ENCODE results near the gene KIAA0040. TPM values are rescaled to one million over a fixed set of nuclear protein-coding genes. Genes with fewer than 3 reads are reported as not detected.

KIAA0040 gene
- total and polyA plus RNA-seq, 4 donors: 4.6 to 12.0 (median 5.7) TPM

- no peak for DNase-seq (ENCODE audit: low spot score)
- H3K27ac ChIP-seq (ENCODE audit: low read depth in 1 of 2, low read length in 2 of 2): no peak overlapping the region
- peaks cover 5 to 37% (median 25%) of the 10 kb centered on the region in 4 donors for H3K4me1 ChIP-seq (ENCODE audit: control insufficient read depth in 4 of 4, insufficient read depth in 4 of 4, low read length in 3 of 4)
Measured at GRCh38 chr1:175129644-175129996, 63.0 kb downstream of the KIAA0040 start.

More at GRCh38 chr1:175129644-175129996, 63.0 kb downstream of the KIAA0040 start:
- Histone ChIP-seq H3K9me3 (ENCODE audit: control insufficient read depth in 4 of 4, low read length in 3 of 4) (no peaks in the 10 kb centered on the region), H3K27me3 (ENCODE audit: control insufficient read depth in 4 of 4, insufficient read depth in 4 of 4, low read length in 3 of 4) (no peaks in the 10 kb centered on the region), H3K9ac (ENCODE audit: low read depth in 1 of 2, low read length in 2 of 2) (no peak overlapping the region), H3K4me3 (ENCODE audit: low read depth in 1 of 3, low read length in 3 of 3) (no peak overlapping the region), H3K36me3 (ENCODE audit: control insufficient read depth in 4 of 4, insufficient read depth in 3 of 4, low read depth in 1 of 4, low read length in 3 of 4) (no peaks in the 10 kb centered on the region)
- TF ChIP-seq SP1 (IDR thresholded peaks at IDR 0.05): peak; percentile 72
- TF ChIP-seq TAF1 (conservative IDR thresholded peaks at IDR 0.05): no peak
- TF ChIP-seq NR2F2 (IDR thresholded peaks at IDR 0.05): no peak
- no peak for TF ChIP-seq YY1 (IDR thresholded peaks at IDR 0.05)
- TF ChIP-seq FOXA1 (IDR thresholded peaks at IDR 0.05): no peak
- TF ChIP-seq HNF4A (conservative IDR thresholded peaks at IDR 0.05): peak; percentile 99 to 100
- no peak for TF ChIP-seq CTCF (IDR thresholded peaks at IDR 0.05; ENCODE audit: low read depth, low read length, missing input control)
- TF ChIP-seq GABPA (IDR thresholded peaks at IDR 0.05 in 1 of 2, conservative IDR thresholded peaks at IDR 0.05 in 1 of 2): no peak
- TF ChIP-seq HNF4G (IDR thresholded peaks at IDR 0.05): peak; percentile 98
- TF ChIP-seq RXRA (IDR thresholded peaks at IDR 0.05): peak; percentile 90 to 94
- TF ChIP-seq RAD21 (IDR thresholded peaks at IDR 0.05): peak in 1 of 2 donors; percentile 19
- TF ChIP-seq MAX (IDR thresholded peaks at IDR 0.05): peak; percentile 15
- TF ChIP-seq, protein P1, sequence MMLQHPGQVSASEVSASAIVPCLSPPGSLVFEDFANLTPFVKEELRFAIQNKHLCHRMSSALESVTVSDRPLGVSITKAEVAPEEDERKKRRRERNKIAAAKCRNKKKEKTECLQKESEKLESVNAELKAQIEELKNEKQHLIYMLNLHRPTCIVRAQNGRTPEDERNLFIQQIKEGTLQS (IDR thresholded peaks at IDR 0.05): no peak
- TF ChIP-seq REST (IDR thresholded peaks at IDR 0.05): peak; percentile 38
- TF ChIP-seq EGR1 (IDR thresholded peaks at IDR 0.05; ENCODE audit: low read depth in 2 of 2): no peak
- TF ChIP-seq, protein P2, sequence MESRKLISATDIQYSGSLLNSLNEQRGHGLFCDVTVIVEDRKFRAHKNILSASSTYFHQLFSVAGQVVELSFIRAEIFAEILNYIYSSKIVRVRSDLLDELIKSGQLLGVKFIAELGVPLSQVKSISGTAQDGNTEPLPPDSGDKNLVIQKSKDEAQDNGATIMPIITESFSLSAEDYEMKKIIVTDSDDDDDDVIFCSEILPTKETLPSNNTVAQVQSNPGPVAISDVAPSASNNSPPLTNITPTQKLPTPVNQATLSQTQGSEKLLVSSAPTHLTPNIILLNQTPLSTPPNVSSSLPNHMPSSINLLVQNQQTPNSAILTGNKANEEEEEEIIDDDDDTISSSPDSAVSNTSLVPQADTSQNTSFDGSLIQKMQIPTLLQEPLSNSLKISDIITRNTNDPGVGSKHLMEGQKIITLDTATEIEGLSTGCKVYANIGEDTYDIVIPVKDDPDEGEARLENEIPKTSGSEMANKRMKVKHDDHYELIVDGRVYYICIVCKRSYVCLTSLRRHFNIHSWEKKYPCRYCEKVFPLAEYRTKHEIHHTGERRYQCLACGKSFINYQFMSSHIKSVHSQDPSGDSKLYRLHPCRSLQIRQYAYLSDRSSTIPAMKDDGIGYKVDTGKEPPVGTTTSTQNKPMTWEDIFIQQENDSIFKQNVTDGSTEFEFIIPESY (IDR thresholded peaks at IDR 0.05): no peak
- no peak for TF ChIP-seq FOXA2 (IDR thresholded peaks at IDR 0.05)
- TF ChIP-seq JUND (IDR thresholded peaks at IDR 0.05): peak; percentile 38 to 59
- WGBS: 39% methylated on average over 2 of the region's 2 CpGs
